Thyroid gland (tissue), 4 donors: ENCODE results near the gene ADAMTS17.

Source experiments
- CTCF ChIP-seq, 6 experiments: fragments of 200-600 bp in 3 of 6; fragments of 450-650 bp in 3 of 6; sonication (generic) in 3 of 6; IDR thresholded peaks; one replicate each; pipeline ENCODE4 v1.5.1; 2016 to 2019; ENCODE audit warnings: antibody characterized with exemption in 6 of 6, mild to moderate bottlenecking in 2 of 6, inconsistent platforms in 1 of 6, moderate library complexity in 1 of 6
- POLR2A ChIP-seq, 2 donors: fragments of 450-650 bp; IDR thresholded peaks; one replicate each; pipeline ENCODE4 v1.6.1; 2017; ENCODE audit warnings: antibody characterized with exemption in 2 of 2, mild to moderate bottlenecking in 2 of 2, moderate library complexity in 1 of 2

DNA sequence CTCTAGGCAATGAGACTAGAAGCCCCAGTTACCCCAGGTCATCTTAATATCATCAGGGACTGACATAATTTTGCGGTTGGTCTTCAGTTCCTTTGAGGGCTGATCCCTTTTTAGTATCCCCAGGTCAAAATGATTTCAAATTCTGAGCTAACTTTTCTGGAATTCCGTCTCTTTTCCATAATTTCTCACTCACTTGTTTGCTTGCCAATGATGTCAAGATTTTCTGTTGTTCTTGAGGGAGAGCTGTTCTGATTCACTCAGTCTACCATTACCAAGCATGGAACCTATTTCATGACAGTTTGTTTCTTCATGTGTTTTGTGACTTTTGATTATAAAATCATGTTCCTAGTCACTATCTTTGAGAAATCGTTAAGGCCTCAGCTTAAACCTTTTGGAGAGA is 418.1 kb downstream of the ADAMTS17 start:
- TF ChIP-seq POLR2A (IDR thresholded peaks at IDR 0.05) (no peak), CTCF (IDR thresholded peaks at IDR 0.05) (no peak)
